GM13977 (cell line): ENCODE data around the gene SERPINB5.

ENCODE experiments used
- DNase-seq: peaks from one replicate; pipeline ENCODE4 v3.0.0; 2012; ENCODE audit warnings: low spot score
- in situ Hi-C: fragments of 300-500 bp; cut with MboI; formaldehyde crosslinking; loops from one replicate; pipeline ENCODE4 v1.12.0; 2022; ENCODE audit warnings: low sequenced_read_pairs, low pct_unique_long_range_greater_than_20kb, mixed read lengths, inconsistent platforms; ENCODE audit not compliant: unreplicated experiment
- TF ChIP-seq, protein P1 (sequence below): IDR thresholded peaks from 2 replicates; pipeline ENCODE4 v1.5.1; 2012; ENCODE audit warnings: mild to moderate bottlenecking, control low read depth; ENCODE audit not compliant: insufficient read depth; ENCODE audit errors: extremely low read depth, missing control alignments

The SERPINB5 gene

DNA sequence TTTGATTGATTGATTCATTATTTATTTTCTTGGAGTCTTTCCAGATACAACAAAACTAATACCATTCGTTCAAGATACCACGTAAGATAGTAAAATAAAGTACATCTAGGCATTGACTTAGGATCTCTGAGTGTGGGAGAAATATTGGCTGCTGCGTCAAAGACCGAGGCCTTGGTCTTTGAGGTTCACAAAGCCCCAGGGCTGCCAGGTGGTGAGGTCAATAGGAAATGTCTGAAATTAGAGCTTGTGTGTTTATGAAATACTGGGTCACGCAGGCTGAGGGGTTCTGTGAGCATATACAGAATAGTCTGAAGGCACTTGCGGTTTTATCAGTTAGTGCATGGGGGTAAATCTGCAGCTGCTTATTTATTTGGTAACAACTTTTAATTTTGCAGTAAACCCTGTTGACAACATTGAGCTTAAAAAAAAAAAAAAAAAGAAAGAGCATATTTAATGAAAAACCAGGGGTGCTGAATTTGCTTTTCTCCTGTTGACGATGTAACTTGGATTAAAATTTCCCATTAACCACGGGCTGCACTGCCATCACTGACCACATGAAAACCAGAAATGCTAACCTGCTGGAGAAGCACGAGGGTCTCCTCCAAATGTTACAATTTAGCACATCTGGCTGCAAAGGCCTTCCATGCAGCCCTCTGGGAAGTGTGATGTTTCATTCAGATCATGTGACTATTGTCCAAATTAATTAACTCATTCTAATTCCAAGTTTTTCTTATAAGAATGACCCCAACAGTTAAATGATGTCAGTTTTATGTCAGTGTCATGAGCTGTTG, 38.3 kb downstream of the SERPINB5 start:
- in situ Hi-C loops, result loop anchor here (10.0 kb wide), 1 partner anchor 330 kb away; no protein-coding TSS in a partner anchor
- TF ChIP-seq, protein P1, sequence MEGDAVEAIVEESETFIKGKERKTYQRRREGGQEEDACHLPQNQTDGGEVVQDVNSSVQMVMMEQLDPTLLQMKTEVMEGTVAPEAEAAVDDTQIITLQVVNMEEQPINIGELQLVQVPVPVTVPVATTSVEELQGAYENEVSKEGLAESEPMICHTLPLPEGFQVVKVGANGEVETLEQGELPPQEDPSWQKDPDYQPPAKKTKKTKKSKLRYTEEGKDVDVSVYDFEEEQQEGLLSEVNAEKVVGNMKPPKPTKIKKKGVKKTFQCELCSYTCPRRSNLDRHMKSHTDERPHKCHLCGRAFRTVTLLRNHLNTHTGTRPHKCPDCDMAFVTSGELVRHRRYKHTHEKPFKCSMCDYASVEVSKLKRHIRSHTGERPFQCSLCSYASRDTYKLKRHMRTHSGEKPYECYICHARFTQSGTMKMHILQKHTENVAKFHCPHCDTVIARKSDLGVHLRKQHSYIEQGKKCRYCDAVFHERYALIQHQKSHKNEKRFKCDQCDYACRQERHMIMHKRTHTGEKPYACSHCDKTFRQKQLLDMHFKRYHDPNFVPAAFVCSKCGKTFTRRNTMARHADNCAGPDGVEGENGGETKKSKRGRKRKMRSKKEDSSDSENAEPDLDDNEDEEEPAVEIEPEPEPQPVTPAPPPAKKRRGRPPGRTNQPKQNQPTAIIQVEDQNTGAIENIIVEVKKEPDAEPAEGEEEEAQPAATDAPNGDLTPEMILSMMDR, result no peak
- DNase-seq, result no peak

DNA sequence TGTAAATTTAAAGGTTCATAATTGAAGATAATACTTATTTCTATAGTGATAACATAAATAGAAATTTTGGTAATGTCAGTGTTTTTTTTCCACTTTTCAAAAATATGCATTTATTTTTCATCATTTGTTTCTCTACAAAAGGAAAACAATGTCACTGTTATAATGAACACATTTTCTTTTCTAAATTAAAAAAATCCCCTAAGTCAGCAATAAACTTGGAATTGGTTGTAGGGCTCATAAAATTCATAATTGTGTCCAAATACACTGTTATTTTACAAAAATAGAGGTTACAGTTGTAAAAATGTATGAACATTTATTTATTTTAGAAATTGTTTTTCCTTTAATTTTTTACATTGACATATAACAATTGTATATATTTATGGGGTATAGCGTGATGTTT, 39.0 kb downstream of the SERPINB5 start:
- DNase-seq, result no peak
- in situ Hi-C loops, result loop anchor here (10.0 kb wide), 1 partner anchor 329 kb away; no protein-coding TSS in a partner anchor
- TF ChIP-seq, protein P1, result no peak

DNA sequence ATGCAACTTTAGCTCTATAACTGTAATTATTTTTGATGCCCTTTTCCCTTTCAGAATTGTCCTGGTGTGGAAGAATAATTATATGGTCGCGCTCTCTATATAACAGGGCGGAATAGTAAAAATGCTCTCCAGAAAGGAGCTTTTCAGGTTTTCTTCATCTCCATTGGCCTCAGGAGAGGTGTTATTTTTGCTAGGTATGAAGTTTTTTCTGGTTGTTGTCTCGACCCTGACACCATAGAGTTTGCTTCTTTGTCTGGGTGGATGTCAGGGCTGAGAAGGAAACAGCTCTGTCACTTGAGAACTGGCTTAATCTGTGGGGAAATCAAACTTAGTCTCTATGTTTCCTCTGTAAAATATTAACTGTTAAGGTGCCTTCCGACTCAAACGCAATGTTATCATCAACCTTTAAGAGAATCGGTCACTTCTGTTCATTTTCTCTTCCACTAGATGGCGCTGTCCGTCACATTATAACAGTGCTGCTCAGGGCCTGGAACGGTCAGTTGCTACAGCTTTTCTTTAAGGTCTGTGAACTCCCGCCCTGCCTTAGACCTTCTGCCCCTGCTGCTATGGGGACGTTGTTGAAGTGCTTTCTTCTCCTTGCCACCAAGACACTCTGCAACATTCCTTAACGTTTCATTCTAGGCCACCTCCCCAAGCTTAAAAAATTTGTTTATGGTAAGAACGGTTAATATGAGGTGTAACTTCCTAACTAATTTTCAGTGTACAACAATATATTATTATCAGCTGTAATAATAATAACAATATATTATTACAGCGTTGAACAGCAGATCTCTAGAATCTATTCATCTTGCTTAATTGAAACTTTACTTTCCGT, 41.6 kb downstream of the SERPINB5 start:
- TF ChIP-seq, protein P1, result peak; percentile 77
- in situ Hi-C loops, result loop anchor here (10.0 kb wide), 1 partner anchor 326 kb away; no protein-coding TSS in a partner anchor
- peak; percentile 44 for DNase-seq

DNA sequence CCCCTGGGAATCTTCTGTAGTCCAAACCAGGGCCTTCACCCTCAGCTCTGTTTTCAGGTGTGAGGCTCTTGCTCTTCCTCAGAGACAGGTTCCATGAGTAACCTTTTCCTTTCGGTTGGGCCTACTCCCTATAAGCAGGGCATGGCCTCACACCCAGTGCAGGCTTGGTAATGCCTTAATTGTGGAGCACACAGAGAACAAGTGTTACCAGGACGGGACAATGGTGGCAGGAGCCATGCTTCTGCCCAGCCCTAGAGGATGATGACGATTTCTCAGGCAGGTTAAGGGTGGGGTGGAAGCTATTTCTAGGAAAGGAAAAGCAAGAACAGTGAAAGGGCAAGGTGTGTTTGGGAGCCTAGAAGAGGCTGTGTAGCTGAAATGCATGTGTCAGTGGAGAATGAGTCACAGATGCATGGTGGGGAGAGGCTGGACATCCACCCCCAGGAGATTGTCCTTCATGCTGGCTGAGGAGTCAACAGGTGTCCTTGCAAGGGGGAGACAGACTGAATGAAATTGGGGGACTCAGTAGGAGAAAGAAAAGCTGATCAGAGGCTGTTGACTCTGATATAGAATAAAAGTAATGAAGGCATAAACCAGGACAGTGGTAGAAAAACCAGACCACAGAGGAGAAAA, 43.4 kb downstream of the SERPINB5 start:
- TF ChIP-seq, protein P1, result no peak
- DNase-seq, result no peak
- in situ Hi-C loops, result loop anchor here (10.0 kb wide), 1 partner anchor 55 kb away; no protein-coding TSS in a partner anchor

DNA sequence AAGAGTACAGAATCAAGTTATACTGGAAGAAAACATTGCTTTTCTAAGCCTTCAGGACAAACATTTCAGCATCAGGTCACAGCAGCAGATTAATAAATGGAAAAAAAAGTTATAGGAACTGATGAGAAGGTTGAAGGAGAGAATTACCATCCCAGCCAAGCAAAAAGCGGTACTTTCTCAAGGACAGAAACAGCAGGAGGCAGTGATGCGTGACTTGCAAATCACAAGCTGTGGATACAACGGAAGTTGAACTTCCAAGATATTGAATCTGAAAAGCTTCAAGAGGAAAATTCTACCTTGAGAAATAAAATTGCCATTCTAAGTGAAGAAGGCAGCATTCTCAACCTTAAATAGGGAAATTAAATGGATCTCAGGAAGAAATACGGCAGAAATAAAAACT, 46.9 kb downstream of the SERPINB5 start:
- in situ Hi-C loops, result loop anchor here (10.0 kb wide), 1 partner anchor 51 kb away; no protein-coding TSS in a partner anchor
- TF ChIP-seq, protein P1, result no peak
- DNase-seq, result no peak

DNA sequence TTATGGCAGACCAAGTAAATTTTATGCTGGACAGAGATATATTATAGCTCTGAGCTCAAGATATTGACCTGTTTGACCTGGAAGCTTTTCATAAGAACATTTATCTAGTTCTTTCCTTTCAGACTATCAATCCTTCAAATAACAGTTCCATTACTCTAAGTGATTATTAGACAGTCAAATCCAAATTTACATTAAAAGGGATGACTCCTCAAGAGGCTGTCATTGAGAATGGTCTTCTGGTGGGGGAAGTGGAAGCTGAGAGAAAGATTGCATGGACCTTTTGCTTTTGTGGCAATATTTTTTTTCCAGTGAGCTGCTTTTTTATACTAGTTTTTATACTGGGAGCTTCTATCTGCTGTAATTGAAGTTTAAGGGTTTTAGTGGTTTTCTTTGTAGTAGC, 50.5 kb downstream of the SERPINB5 start:
- in situ Hi-C loops, result loop anchor here (10.0 kb wide), 1 partner anchor 48 kb away; no protein-coding TSS in a partner anchor
- no peak for DNase-seq
- TF ChIP-seq, protein P1, result no peak
